Urothelium cell line (cell line): ENCODE data around the gene NHS.
A peak's percentile ranks its signal among the peaks of the same experiment; 100 is the strongest.

Experiments used
- DNase-seq: peaks from one replicate; pipeline ENCODE4 v3.0.0; 2011; ENCODE audit warnings: low spot score, mixed read lengths
- FAIRE-seq: peaks from 2 replicates; lab custom pipeline; 2011; peaks lifted over from hg19 to GRCh38; lab: Jason Lieb, UNC

Gene NHS

GRCh38 chrX:17374619-17375366 lies at the start of gene NHS:
Gene NHS (plus strand): TSS chrX:17375200. CDS start chrX:17375758, 558 bp downstream.
- FAIRE-seq (no peak), DNase-seq (peak; percentile 65)

- no peak for DNase-seq
Measured at GRCh38 chrX:17328837-17329236, 46.2 kb upstream of the NHS start.

DNA sequence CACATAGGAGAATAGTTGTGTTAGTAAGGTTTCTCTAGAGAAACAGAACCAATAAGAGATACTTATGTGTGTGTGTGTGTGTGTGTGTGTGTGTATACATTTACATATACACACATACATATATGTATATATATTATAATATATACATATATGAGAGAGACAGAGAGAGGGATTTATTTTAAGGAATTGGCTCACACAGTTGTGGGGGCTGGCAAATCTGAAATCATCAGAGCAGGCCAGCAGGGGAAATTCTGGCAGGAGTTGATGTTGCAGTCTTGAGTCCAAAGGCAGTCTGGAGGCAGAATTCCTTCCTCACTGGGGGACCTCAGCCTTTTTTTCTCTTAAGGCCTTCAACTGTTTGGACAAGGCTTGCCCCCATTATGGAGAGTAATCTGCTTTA lies 38.6 kb upstream of the NHS start:
- DNase-seq (no peak), FAIRE-seq (no peak)

More at GRCh38 chrX:17328837-17329236, 46.2 kb upstream of the NHS start:
- no peak for FAIRE-seq

DNA sequence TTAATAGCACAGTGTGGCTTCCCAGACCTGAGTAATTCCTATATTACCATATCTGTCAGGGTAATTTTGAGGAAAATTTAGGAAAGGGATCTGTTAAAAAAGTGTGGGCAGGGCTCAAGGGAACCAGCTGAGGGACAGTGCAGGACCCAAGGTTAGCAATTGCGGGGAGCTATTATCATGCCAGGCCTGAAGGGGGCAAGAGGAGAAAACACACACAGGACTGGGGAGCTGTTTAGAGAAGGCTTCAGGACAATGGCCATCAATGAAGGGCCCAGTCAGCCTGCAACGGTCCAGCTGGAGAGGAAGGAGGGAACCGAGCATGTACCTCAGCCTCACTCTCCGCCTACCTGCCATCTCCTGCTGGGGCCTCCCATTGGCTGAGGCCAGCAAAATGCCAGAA lies 19.0 kb upstream of the NHS start:
- no peak for DNase-seq
- no peak for FAIRE-seq

DNA sequence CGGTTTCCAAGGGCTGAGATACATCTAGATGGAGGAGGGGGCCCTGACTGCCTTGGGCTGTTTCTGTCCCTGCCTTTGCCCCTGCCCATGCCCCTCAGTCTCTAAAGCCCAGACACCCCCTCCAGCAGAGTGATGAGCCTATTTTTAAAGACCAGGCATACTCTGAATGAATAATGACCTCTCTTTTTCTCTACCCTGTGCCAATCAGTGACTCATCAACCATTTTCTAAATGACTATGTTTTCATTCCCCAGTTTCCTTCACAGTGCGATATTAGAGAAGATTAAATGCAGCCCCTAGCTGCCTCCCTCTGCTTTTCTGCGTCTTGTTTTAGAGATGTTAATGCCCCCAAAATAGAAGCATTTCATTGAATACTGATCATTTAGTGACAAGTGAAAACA lies 15.5 kb upstream of the NHS start:
- DNase-seq (no peak), FAIRE-seq (no peak)

DNA sequence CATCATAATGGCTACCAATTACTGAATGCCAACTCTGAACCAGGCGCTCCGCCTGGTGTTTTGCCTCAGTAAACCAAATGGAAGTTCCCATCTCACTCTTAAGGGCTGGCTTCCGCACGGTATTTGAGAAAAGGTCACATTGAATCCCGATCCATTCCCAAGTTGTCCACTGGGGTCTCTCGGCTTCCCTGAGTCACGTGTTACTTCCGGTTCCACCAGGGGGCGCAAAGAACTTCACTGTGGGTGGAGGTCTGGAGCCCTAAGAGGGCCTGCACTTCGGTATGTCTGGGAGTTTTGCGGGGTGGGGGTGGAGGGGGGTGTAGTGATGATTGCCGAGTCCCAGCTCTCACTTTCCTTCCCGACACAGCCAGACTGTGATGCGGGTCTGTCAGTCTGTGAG lies 13.4 kb upstream of the NHS start:
- no peak for FAIRE-seq
- peak; percentile 1 for DNase-seq

DNA sequence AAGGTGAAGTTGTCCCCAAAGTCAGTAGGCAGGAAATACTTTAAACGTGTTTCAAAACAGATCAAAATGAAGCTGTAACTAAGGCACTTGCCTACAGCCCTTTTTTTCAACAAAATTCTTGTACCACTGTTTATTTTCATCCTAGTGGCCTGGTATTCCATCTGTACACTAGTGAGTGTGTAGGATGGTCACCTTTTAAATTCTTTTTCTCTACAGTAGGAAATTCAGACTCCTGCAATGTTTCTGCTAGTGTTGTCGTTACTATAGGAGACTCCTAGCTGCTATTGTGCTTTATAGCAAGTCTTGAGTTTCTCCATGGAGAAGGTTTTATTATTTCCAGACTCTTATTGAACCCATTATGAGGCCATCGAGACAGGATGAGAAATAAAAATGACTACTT lies 7.0 kb upstream of the NHS start:
- no peak for DNase-seq
- FAIRE-seq = no peak

DNA sequence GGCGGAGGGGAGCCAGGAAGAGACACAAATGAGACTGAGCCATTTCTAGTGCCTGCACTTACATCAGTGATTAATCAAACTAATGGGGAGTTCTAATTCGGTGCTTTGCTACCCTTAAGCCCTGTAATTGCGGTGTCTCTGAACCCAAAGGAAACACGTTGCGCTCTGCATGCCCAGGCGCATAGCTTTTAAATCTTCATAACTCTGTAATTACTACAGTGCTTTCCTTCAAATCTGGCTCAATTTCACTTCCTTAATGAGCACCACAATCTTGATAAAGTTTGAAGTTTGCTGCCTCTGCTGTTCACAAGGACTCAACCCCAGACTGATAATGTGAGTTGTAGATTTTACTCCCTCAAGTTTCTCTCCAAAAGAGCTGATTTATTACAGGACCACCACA lies 5.7 kb upstream of the NHS start:
- DNase-seq (no peak), FAIRE-seq (no peak)

GRCh38 chrX:17370191-17370590 lies 4.8 kb upstream of the NHS start:
- no peak for FAIRE-seq
- DNase-seq = no peak

- FAIRE-seq = no peak
- DNase-seq = no peak
Measured at GRCh38 chrX:17372052-17372451, 2.9 kb upstream of the NHS start.

- FAIRE-seq (no peak), DNase-seq (no peak)
Measured at GRCh38 chrX:17373337-17373736, 1.7 kb upstream of the NHS start.

DNA sequence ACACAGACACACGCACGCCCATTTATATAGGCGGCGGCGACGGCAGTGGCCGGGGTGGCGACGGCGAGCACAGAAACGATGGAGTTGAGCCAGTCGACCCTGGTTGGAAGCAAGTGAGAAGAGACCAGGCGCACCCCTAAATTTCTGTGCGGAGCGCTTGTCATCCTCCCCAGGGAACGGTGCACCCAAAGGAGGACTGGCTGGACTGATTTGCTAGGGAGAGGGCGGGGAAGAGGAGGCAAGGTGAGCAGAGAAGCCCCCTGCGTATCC lies 302 bp downstream of the NHS start:
- no peak for FAIRE-seq

DNA sequence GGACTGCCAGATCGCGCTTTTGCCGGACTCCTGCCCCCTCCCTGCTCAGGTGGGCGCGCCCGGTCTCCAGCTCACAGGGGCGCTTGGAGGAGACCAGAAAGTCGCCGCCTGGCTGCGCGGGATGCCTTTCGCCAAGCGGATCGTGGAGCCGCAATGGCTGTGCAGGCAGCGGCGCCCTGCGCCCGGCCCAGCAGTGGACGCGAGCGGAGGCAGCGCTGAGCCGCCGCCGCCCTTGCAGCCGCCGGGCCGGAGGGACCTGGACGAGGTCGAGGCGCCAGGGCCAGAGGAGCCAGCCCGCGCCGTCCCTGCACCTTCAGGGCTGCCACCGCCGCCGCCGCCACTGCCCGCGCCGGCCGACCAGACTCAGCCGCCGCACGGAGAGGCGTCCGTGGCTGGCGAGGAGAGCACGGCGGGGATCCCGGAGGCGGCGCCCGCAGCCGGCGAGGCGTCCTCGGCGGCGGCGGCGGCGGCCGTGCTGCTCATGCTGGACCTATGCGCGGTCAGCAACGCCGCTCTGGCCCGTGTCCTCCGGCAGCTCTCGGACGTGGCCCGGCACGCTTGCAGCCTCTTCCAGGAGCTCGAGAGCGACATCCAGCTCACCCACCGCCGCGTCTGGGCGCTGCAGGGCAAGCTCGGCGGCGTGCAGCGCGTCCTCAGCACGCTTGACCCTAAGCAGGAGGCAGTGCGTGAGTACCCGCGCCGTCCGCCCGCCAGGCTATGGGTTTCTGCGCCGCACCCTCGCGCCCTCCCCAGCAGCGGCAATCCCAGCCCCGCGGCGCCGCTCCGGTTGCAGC lies 834 bp downstream of the NHS start:
- peak; percentile 5 for DNase-seq
- no peak for FAIRE-seq

More for the DNA sequence above, 302 bp downstream of the NHS start:
- no peak for DNase-seq

- FAIRE-seq (no peak), DNase-seq (peak; percentile 6)
Measured at GRCh38 chrX:17376431-17377077, 1.6 kb downstream of the NHS start.

- FAIRE-seq (no peak), DNase-seq (peak; percentile 40)
Measured at GRCh38 chrX:17377091-17377717, 2.2 kb downstream of the NHS start.

DNA sequence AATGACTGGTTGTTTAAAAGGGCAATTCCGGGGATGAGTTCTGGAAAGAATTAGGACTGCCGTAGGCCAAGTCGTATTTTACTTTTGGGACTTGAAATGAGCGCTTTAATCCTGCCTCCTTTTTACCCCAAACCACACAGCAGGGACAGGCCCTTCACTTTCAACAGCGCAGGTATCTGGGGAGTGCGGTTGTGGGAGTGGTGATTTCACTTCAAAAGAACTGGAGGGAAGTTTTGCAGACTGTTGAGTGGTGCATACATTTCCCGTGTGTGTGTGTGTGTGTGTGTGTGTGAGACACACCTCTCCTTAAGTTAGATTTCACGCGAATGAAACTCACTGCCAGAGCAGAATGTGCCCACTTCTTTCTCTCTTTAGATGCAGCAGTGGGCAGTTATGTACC lies 2.8 kb downstream of the NHS start:
- no peak for FAIRE-seq

DNA sequence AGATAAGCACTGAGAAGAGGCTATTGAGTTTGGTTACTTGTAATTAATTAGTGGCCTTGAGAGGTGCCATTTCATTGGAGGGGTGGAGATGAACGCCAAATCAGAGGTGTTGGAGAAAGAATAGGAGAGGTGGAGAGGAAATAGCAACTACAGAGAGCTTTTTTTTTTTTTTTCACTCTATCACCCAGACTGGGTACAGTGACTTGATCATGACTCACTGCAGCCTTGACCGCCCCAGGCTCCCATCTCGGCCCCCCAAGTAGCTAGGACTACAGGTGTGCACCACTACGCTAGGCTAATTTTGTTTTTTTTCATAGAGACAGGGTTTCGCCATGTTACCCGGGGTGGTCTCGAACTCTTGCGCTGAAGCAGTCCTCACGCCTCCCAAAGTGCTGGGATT lies 5.2 kb downstream of the NHS start:
- no peak for DNase-seq
- no peak for FAIRE-seq

More for the DNA sequence above, 2.8 kb downstream of the NHS start:
- no peak for DNase-seq

GRCh38 chrX:17390419-17390850 lies 15.4 kb downstream of the NHS start:
- no peak for FAIRE-seq
- DNase-seq = no peak

- FAIRE-seq (no peak), DNase-seq (no peak)
Measured at GRCh38 chrX:17395154-17395553, 20.2 kb downstream of the NHS start.

DNA sequence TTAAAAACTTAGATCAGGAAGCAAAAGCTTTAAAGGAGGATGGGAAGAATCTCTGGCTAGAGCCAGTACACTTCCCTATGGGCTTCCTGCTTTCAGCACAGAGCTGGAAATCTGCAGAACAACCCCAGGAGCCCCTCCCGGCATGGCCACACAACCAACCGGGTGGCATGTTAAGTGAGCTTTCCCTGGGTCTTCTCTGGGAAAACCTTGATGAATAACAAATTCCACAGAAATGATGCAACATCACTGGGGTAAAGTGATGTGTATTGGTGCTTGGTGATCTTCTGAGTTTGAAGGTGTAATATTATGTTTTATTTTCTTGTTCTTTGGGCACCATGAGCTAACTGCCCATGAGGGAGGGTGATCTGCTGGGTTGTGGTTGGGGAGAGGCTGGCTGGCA lies 22.1 kb downstream of the NHS start:
- DNase-seq (peak; percentile 12), FAIRE-seq (no peak)

DNA sequence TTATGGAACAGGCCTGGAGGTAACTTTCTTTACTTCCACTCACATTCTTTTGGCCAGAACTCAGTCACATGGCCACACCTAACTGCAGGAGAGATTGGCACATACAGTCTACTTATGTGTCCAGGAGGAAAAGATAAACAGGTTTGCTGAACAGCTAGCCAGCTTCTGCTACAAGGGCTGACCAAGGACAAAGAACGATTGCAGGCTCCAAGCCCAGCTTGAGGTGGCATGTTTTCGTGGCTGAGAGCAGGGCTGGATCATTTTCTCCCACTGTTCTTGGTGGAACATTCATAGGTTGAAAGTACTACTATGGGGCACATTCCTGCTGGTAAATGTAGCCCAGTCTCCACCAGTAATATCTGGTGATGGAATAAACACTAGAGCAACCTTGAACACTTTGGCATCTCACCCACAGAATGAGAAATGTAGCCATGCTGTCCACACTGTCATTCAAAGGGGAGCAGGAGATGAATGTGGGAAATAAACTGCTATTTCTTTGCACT lies 28.2 kb downstream of the NHS start:
- DNase-seq = no peak
- FAIRE-seq = no peak
